ENCODE data around the gene RPS2.

Gene RPS2

DNA sequence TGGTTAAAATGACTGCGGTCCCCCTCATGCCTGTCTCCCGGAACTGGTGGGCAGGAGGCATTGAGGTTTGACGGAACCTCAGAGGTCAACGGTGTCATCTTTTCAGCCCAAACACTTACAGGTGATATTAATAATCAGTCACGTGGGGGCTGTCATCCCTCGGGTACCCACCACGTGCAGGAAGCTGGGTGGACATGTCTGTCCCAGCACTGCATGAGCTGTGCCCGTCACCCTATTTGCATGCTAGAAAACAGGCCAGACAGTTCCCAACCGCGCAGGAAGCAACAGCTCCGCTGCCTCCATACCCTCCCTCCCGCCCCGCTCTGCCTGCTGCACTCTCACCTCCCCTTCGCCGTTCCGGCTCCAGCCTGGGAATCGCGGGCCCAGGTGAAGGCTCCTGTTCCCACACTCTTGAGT lies 26.5 kb upstream of the RPS2 start:
- H3K27me3 ChIP-seq (replicated peaks; ENCODE audit: control insufficient read depth, insufficient read depth, low read length) = no peaks in the 10 kb centered on the region
- H3K36me3 ChIP-seq (ENCODE audit: control insufficient read depth, insufficient read depth, low read length) = peaks cover 5% of the 10 kb centered on the region
- peak; percentile 76 for DNase-seq (ENCODE audit: extremely low read depth, insufficient read length)
- H3K4me3 ChIP-seq (replicated peaks; ENCODE audit: low read depth, low read length) = peak overlapping the region; percentile 61
- TF ChIP-seq, protein P1, sequence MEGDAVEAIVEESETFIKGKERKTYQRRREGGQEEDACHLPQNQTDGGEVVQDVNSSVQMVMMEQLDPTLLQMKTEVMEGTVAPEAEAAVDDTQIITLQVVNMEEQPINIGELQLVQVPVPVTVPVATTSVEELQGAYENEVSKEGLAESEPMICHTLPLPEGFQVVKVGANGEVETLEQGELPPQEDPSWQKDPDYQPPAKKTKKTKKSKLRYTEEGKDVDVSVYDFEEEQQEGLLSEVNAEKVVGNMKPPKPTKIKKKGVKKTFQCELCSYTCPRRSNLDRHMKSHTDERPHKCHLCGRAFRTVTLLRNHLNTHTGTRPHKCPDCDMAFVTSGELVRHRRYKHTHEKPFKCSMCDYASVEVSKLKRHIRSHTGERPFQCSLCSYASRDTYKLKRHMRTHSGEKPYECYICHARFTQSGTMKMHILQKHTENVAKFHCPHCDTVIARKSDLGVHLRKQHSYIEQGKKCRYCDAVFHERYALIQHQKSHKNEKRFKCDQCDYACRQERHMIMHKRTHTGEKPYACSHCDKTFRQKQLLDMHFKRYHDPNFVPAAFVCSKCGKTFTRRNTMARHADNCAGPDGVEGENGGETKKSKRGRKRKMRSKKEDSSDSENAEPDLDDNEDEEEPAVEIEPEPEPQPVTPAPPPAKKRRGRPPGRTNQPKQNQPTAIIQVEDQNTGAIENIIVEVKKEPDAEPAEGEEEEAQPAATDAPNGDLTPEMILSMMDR (IDR thresholded peaks at IDR 0.05; ENCODE audit: insufficient read depth, low read length, poor library complexity, severe bottlenecking) = no peak

DNA sequence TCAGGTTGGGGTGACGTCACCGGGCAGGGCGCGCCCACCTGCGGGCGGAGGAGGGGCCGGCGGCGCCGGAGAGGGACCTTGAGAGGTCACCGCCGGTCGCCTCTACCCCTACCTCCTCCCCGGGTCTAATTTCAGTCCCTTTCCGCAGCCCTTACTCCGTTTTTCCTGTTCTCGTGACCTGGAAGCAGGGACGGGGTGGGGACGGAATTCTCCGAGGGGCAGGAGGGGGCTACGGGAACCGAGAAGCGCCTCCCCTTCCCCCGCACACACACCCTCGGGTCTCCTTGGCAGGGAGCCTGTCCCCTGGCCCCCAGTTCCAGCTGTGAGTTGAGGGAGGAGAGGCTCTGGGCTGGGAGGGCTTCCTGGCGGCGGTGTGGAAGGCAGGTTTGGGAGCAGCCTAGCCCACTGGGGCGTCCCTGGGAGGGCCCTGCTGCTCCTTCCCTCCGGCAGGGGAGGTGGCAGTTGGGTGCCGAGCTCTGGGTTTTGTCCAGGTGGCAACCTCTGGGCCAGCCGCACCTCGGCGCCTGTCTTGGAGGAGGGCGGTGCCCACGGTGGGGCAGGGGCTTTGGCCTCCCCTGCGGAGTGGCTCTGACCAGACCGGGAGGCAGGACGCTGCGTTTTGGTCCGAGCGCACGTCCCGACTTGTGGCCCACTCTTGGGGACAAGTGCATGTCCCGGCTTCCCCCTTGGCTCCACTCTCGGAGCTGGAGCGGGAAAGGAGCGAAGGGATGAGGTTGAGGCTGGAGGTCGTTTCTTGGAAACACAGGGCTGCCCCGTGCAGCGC lies 25.9 kb upstream of the RPS2 start:
- Histone ChIP-seq H3K36me3 (ENCODE audit: control insufficient read depth, insufficient read depth, low read length) (peaks cover 11% of the 10 kb centered on the region), H3K4me3 (replicated peaks; ENCODE audit: low read depth, low read length) (peak overlapping the region; percentile 61), H3K27me3 (replicated peaks; ENCODE audit: control insufficient read depth, insufficient read depth, low read length) (no peaks in the 10 kb centered on the region)
- no peak for DNase-seq (ENCODE audit: extremely low read depth, insufficient read length)
- TF ChIP-seq, protein P1 (IDR thresholded peaks at IDR 0.05; ENCODE audit: insufficient read depth, low read length, poor library complexity, severe bottlenecking) = no peak

DNA sequence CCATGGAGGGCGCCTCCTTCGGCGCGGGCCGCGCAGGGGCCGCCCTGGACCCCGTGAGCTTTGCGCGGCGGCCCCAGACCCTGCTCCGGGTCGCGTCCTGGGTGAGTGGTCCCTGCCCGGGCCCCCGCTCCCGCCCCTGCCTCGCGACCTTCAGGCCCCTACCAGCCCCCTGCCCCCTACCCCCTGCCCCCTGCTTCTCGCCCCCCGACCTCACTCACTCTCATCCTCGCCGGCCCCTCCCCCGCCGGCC lies 25.4 kb upstream of the RPS2 start:
- DNase-seq (ENCODE audit: extremely low read depth, insufficient read length) = no peak
- Histone ChIP-seq H3K4me3 (replicated peaks; ENCODE audit: low read depth, low read length) (peak overlapping the region; percentile 61), H3K27me3 (replicated peaks; ENCODE audit: control insufficient read depth, insufficient read depth, low read length) (no peaks in the 10 kb centered on the region), H3K36me3 (ENCODE audit: control insufficient read depth, insufficient read depth, low read length) (peaks cover 11% of the 10 kb centered on the region)
- TF ChIP-seq, protein P1 (IDR thresholded peaks at IDR 0.05; ENCODE audit: insufficient read depth, low read length, poor library complexity, severe bottlenecking) = no peak

DNA sequence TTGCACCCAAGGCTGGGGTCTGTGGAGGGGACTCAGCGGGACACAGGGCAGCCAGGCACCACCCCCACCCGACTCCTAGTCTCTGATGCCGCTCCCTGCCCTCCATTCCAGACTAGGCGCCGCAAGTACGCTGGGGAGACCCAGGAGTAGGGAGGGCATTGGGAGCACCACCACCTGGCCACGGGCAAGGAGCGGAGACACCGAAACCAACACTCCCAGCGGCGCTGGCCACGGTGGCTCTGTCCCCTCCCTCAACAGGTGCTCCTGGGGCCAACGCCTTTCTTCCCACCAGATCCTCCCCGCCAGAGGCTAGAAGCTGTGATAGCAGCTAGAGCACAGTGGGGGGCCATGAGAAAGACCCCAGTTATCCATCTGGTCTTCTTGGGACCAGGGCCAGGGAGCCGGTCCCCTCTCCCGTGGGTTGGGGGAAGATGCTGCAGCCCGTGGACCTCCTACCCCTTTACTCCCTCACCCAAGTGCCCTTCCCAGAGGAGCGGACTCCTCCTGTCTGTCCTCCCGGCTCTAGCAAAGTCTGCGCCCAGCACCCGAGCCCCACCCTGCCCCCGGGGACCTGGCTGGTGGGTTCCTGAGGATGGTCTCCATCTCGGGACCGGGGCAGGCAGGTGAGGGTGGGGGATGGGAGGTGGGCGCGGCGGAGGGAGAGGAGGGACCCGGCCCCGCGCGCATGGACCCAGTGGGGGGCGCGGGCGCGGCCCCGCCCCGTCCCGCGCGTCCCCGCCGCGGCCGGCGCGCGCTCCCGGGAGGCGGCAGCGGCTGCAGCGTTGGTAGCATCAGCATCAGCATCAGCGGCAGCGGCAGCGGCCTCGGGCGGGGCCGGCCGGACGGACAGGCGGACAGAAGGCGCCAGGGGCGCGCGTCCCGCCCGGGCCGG lies 24.8 kb upstream of the RPS2 start, which contains the start of gene SYNGR3:
Gene SYNGR3 (plus strand): TSS at position 762 of the 892 bp plus-strand sequence. CDS start 133 bp downstream, outside the sequence.
- Histone ChIP-seq H3K36me3 (ENCODE audit: control insufficient read depth, insufficient read depth, low read length) (peaks cover 11% of the 10 kb centered on the region), H3K4me3 (replicated peaks; ENCODE audit: low read depth, low read length) (peak within 1 kb of the TSS; percentile 61), H3K27me3 (replicated peaks; ENCODE audit: control insufficient read depth, insufficient read depth, low read length) (no peaks in the 10 kb centered on the region)
- TF ChIP-seq, protein P1 (IDR thresholded peaks at IDR 0.05; ENCODE audit: insufficient read depth, low read length, poor library complexity, severe bottlenecking) = no peak
- no peak for DNase-seq (ENCODE audit: extremely low read depth, insufficient read length)

DNA sequence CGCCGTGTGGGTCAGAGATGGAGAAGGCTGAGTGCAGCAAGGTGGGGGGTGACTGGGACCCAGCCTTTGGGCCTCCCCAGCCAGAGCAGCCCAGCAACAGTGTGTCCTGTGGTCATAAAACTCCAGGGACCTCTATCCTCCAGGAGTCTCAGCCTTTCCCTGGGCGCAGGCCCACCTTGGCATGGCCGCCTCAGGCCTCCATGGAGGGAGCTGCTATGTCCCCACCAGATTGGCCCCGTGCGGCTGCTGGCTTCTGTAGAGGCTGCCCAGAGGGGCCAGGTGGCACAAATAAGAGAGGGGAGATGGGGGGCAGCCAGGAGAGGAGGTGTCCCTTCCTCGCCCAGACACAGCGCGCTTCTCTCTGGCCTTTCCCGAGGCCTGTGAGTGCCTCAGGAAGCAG lies 22.6 kb upstream of the RPS2 start:
- TF ChIP-seq, protein P1 (IDR thresholded peaks at IDR 0.05; ENCODE audit: insufficient read depth, low read length, poor library complexity, severe bottlenecking) = no peak
- Histone ChIP-seq H3K27me3 (replicated peaks; ENCODE audit: control insufficient read depth, insufficient read depth, low read length) (no peaks in the 10 kb centered on the region; the same call in 1 of the 2 replicates), H3K36me3 (ENCODE audit: control insufficient read depth, insufficient read depth, low read length) (peaks cover 11% of the 10 kb centered on the region), H3K4me3 (replicated peaks; ENCODE audit: low read depth, low read length) (no peak overlapping the region)
- DNase-seq (ENCODE audit: extremely low read depth, insufficient read length) = no peak

Measured in GM06990 (cell line).